ACC112 (cell line): ENCODE results near the gene SLC4A3.
A peak's percentile ranks its signal among the peaks of the same experiment; 100 is the strongest.

Experiments
- H2AFZ ChIP-seq: fragments of 200-600 bp; sonication (generic); one replicate; pipeline ENCODE4 v1.6.0; 2017; ENCODE audit warnings: antibody characterized with exemption, low read length; ENCODE audit not compliant: unreplicated experiment
- H3K27ac ChIP-seq: fragments of 200-600 bp; sonication (generic); 2 replicates; pipeline ENCODE4 v1.5.1; 2014; ENCODE audit warnings: low read depth, mild to moderate bottlenecking, antibody characterized with exemption, low read length, moderate library complexity
- H3K27me3 ChIP-seq: fragments of 200-600 bp; sonication (generic); 2 replicates; pipeline ENCODE4 v1.6.1; 2014; ENCODE audit warnings: mild to moderate bottlenecking, antibody characterized with exemption, low read length, moderate library complexity, mixed read lengths; ENCODE audit not compliant: insufficient read depth
- H3K36me3 ChIP-seq: fragments of 200-600 bp; sonication (generic); 2 replicates; pipeline ENCODE4 v1.6.1; 2016; ENCODE audit warnings: mild to moderate bottlenecking, antibody characterized with exemption, low read length, moderate library complexity, mixed read lengths; ENCODE audit not compliant: insufficient read depth
- H3K4me1 ChIP-seq: fragments of 200-600 bp; sonication (generic); one replicate; pipeline ENCODE4 v1.6.1; 2016; ENCODE audit warnings: low read length, mixed read lengths; ENCODE audit not compliant: insufficient read depth, unreplicated experiment, control insufficient read depth
- H3K4me3 ChIP-seq: fragments of 200-600 bp; sonication (generic); 2 replicates; pipeline ENCODE4 v1.5.1; 2014; ENCODE audit warnings: mild to moderate bottlenecking, low read depth, low read length
- H3K79me2 ChIP-seq: fragments of 200-600 bp; sonication (generic); one replicate; pipeline ENCODE4 v1.6.0; 2016; ENCODE audit warnings: low read length; ENCODE audit not compliant: control insufficient read depth, unreplicated experiment, insufficient read depth

SLC4A3 gene

DNA sequence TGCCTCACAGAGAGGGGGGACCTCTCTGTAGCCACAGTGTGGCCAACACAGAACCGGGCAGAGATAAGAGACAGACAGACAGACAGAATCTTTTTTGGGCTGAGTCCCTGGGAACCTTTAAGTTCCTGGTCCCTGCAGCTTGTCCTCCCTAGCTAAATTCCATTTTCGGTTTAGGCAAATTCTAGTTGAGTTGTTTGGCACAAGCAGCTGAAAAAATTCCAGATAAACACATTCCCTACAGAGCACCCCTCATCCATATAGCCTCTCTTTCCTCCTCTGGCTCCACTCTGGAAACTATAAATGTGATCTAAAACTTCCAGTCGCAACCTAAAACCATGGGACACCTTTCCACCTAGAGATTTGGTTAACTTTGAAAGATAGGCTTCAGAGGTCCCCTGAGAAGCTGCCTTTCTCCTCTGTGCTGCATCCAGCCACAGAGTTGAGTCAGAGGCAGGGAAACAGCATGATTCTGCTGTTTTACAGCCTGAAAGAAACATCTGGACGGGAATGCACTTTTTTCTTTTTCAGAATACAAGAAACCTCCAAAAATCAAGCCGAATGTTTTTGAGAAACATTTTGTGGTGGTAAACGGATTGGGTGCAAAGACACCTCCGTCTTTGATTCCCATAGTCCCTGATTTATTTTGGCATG lies 30.9 kb downstream of the SLC4A3 start:
- Histone ChIP-seq H3K4me1 (peaks cover 16% of the 10 kb centered on the region), H2AFZ (peak overlapping the region; percentile 34), H3K79me2 (no peaks in the 10 kb centered on the region), H3K36me3 (no peaks in the 10 kb centered on the region), H3K27me3 (no peaks in the 10 kb centered on the region; the same call in 1 of the 2 replicates), H3K27ac (no peak overlapping the region), H3K4me3 (no peak overlapping the region)

DNA sequence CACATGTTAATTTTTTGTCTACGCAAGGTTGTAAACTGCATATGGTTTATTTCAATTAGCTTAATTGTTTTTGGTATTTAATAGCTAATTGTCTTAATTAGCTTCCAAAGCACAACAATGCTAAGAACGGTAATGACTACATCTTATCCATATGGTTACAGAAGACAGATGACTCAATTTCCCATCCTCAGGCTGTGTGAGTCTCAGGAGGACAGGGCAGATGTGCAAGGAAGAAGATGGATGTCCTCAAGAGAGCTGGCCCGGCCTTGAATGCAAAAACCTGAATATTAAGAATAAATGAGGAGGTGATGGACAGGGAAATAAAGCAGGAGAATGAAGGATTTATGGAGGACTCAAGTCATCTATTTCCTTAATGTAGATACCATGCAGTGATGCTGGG lies 31.4 kb downstream of the SLC4A3 start:
- Histone ChIP-seq H3K27me3 (no peaks in the 10 kb centered on the region; the same call in 1 of the 2 replicates), H3K4me1 (peaks cover 16% of the 10 kb centered on the region), H3K36me3 (no peaks in the 10 kb centered on the region), H3K79me2 (no peaks in the 10 kb centered on the region), H3K4me3 (no peak overlapping the region), H3K27ac (no peak overlapping the region), H2AFZ (peak overlapping the region; percentile 34)

DNA sequence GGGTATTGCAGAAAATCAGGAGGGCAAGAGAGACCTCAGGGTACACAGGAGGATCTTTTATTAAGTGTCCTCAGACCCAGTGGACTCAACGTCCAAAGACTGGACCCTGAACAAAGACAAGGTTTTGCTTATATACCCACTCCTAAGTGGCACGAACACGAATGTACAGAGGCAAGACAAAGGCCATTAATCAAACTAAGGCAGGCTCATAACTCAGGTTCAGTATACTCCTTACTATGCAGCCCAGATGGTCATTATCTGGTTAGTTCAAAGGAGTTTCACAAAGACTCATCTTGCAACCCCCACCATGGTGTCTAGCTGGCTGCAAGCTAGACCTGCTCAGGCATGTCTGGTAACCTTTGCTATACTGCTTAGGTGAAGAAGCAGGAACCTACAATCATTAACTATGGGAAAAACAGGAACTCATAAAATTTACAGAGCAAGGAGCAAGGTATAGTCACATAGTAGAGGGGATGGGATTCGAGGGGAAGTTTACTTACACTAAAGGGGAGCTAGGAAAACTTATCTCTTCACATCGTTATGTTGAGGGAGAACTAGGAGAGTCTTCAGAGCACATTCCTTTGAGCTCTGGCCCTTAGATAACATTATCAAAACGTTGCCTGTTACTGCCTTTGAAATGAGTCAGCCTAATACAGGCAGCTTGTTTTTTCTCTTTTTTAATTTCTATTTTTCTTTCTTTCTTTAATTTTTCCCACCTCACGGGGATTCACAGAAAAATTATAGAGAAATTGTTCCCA lies 33.9 kb downstream of the SLC4A3 start:
- no peak overlapping the region for H2AFZ ChIP-seq
- H3K4me1 ChIP-seq: peaks cover 16% of the 10 kb centered on the region
- H3K79me2 ChIP-seq: no peaks in the 10 kb centered on the region
- no peak overlapping the region for H3K4me3 ChIP-seq
- H3K36me3 ChIP-seq: no peaks in the 10 kb centered on the region
- H3K27me3 ChIP-seq: no peaks in the 10 kb centered on the region; the same call in 1 of the 2 replicates
- no peak overlapping the region for H3K27ac ChIP-seq

DNA sequence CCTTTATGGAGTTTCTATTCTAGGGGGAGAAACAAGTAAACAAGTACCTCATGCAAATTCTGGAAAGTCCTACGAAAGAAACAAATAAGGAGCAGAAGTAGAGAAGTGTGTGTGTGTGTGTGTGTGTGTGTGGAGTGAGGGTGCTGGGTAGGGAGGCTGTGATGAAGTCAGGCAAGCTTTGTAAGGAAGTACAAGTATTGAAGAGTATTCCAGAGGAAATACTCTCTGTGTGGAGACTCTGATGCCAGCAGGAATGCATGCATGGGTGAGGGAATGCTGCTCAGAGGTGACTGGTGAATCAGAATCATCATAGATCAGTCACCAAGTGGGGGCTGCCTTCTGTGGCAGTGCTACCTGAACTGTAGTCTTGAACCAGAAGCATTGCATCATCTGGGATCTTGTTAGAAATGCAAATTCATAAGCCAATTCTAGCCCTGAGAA lies 34.5 kb downstream of the SLC4A3 start:
- Histone ChIP-seq H3K27me3 (no peaks in the 10 kb centered on the region; the same call in 1 of the 2 replicates), H3K79me2 (no peaks in the 10 kb centered on the region), H3K4me1 (peaks cover 13% of the 10 kb centered on the region), H3K27ac (no peak overlapping the region), H3K36me3 (no peaks in the 10 kb centered on the region), H3K4me3 (no peak overlapping the region), H2AFZ (no peak overlapping the region)

DNA sequence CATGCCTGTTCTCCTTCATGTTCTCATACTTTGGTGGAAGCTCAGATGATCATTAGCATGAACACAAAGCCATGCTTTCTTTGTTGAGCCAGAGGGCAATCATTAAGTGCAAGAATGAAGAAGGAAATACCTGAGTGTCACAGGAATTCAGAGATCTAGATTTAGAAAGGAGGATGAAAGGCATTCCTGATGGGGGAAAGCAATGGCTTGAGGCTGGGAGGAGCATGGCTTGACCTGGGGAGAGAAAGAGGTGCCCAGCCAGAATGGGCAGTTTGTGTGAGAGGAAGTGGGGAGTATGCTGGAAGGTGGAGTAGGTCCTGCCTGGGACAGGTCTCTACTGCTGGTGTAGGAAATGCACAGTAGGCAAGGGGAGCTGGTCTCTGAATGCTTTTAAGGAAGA lies 35.1 kb downstream of the SLC4A3 start:
- H3K27ac ChIP-seq: no peak overlapping the region
- H3K4me3 ChIP-seq: no peak overlapping the region
- H2AFZ ChIP-seq: no peak overlapping the region

DNA sequence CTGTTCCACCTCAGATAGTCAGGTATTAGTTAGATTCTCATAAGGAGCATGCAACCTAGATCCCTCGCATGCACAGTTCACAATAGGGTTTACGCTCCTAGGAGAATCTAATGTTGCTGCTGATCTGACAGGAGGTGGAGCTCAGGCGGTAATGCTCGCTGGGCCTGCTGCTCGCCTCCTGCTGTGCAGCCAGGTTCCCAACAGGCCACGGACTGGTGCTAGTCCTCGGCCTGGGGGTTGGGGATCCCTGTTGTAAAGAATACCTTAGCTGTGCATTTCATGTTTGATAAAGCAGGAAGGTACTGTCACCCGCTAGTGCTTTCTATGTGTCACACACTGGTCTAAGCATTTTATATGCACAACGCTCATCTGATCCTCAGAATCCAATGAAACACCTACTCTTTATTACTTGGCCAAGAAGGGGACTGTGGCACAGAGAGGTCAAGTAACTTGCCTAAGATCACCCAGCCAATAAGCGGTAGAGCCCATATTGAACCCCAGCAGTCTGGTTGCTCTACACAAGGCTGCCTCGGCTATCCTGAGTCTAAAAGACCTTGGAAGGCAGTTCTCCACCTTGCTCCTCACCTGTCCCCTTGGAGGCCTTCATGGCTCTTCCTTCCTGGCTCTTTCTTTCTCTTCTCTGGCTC lies 35.8 kb downstream of the SLC4A3 start:
- Histone ChIP-seq H3K79me2 (no peaks in the 10 kb centered on the region), H3K27me3 (no peaks in the 10 kb centered on the region; the same call in 1 of the 2 replicates), H3K36me3 (no peaks in the 10 kb centered on the region), H3K4me1 (peaks cover 8% of the 10 kb centered on the region), H2AFZ (no peak overlapping the region), H3K27ac (no peak overlapping the region), H3K4me3 (no peak overlapping the region)

More for the DNA sequence above, 35.1 kb downstream of the SLC4A3 start:
- no peaks in the 10 kb centered on the region; the same call in 1 of the 2 replicates for H3K27me3 ChIP-seq
- no peaks in the 10 kb centered on the region for H3K36me3 ChIP-seq
- H3K79me2 ChIP-seq: no peaks in the 10 kb centered on the region
- peaks cover 13% of the 10 kb centered on the region for H3K4me1 ChIP-seq

DNA sequence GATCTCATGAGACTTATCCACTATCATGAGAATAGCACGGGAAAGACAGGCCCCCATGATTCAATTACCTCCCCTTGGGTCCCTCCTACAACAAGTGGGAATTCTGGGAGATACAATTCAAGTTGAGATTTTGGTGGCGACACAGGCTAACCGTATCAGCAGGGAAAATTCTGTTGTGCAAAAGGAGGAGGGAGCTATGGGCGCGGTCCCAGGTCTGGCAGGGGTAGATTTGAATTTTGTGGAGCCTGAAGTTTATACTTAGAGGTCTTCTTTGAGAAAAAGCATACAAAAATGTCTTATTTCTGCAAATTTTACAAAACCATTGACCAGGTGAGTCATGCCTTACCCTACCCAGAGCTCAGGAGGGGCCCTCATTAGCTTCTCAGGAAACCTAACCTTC lies 36.6 kb downstream of the SLC4A3 start:
- no peak overlapping the region for H3K4me3 ChIP-seq
- peaks cover under 1% of the 10 kb centered on the region for H3K4me1 ChIP-seq
- peaks cover 3% of the 10 kb centered on the region for H3K27me3 ChIP-seq
- H2AFZ ChIP-seq: no peak overlapping the region
- no peaks in the 10 kb centered on the region for H3K79me2 ChIP-seq
- H3K27ac ChIP-seq: no peak overlapping the region
- H3K36me3 ChIP-seq: no peaks in the 10 kb centered on the region

DNA sequence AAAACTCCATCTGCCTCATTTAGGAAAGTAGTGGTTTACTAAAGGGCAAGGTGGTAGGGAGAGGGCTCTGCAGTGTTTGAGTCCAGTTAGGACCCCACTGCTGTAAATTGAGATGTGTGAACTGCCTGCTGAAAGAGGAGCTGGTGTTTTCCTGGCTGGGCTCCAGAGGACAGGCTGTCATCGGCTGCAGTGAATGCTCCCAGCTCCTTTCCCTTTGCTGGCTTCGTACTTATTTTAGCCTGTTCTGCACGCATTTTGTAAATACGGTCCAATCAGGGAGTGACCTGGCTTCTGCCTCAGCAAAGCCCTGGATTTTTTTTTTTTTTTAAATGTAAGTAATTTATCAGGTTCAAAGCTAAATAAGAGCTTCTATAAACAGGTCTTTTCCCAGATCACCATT lies 37.5 kb downstream of the SLC4A3 start:
- Histone ChIP-seq H3K4me3 (no peak overlapping the region), H3K4me1 (no peaks in the 10 kb centered on the region), H3K79me2 (no peaks in the 10 kb centered on the region), H3K36me3 (no peaks in the 10 kb centered on the region), H3K27ac (no peak overlapping the region), H2AFZ (no peak overlapping the region), H3K27me3 (peaks cover 12% of the 10 kb centered on the region)

DNA sequence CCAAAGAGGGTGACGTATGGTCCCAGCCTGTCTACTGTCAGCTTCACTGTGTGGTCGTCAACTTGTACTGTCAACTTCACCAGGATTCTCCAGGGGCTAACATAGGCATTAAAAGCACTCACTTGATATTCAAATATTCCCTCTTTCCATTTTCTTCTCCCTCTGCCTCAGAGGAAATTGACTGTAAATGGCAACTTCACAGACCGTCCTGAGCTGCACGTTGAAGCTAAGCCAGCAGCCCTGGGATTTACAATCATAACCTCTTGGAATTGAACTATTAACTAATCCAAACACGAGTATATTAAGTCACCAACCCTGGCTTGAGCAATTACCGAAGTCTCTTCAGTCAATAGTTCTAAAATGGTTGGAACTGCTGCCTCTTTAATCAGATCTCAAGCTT lies 38.5 kb downstream of the SLC4A3 start:
- Histone ChIP-seq H3K27me3 (peaks cover 22% of the 10 kb centered on the region), H3K4me1 (no peaks in the 10 kb centered on the region), H3K4me3 (no peak overlapping the region), H3K79me2 (no peaks in the 10 kb centered on the region), H3K36me3 (no peaks in the 10 kb centered on the region), H3K27ac (no peak overlapping the region), H2AFZ (no peak overlapping the region)

DNA sequence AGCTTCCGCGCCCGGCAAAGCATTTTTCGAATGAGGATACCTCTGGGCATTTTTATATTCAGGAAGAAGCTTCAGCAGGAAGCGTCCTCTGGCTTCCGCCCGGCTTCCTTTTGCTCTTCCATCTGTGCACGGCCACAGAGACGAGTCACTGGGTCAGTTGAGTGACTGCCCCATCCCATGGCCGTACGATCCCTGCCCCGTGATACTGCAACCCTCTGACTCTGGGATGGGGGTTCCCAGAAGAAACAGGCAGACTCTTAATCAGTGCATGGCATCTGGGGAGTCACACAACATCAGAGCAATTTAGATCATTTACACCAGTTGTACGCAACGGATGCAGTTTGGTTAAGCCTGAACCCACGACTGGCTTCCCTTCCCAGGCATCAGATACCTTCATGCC lies 40.9 kb downstream of the SLC4A3 start:
- no peak overlapping the region for H2AFZ ChIP-seq

More for the DNA sequence above, 40.9 kb downstream of the SLC4A3 start:
- H3K27me3 ChIP-seq: peaks cover 43% of the 10 kb centered on the region
- no peaks in the 10 kb centered on the region for H3K4me1 ChIP-seq
- H3K79me2 ChIP-seq: no peaks in the 10 kb centered on the region
- H3K27ac ChIP-seq: no peak overlapping the region
- H3K36me3 ChIP-seq: no peaks in the 10 kb centered on the region
- H3K4me3 ChIP-seq: no peak overlapping the region
